Endometrium (tissue), 2 donors: ENCODE results near the gene WFIKKN2.

Source experiments
- FAIRE-seq: peaks from 2 replicates; lab custom pipeline; 2012; peaks lifted over from hg19 to GRCh38; lab: Jason Lieb, UNC
- donor health status: control.
- donor health status: control.

WFIKKN2 gene

DNA sequence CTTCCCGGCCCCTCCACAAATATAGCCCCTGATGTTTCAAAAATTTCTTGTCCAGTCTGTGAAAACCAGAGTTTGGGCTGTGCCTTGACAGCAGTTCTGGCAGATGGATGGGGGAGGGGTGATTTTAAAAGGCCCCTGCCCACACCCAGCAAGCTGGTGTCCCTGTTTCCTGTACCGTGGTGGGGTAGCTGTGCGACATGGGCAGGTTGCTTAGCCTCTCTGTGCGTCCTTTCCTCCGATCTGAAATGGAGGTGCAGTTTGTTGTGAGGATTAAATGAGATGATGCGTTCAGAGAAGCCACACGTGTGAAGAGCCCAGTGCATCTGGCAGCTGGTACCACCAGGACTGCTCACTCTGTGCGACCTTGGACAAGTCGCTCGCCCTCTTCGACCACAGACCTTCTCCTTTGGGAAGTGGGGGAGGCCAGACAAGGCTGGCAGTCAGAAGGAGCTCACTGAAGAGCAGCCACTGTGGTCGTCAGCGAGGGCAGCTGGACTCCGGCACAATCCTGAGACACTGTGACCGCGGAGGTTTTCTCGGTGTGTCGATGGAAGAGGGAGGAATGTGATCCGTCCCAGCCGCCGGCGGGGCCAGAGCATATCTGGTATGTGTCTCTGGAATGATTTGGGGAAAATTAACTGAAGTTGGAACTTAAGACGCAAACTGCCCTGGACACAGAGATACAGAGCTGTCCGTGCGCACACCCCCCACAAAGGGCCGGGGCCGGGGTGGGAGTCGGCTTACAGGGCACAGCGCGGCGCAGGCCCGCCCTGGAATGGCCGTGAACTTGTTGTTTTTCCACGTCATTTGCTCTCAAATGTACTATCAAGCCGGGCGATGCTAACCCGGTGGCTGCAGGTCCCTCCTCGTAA, 721 bp upstream of the WFIKKN2 start:
- FAIRE-seq = no peak

DNA sequence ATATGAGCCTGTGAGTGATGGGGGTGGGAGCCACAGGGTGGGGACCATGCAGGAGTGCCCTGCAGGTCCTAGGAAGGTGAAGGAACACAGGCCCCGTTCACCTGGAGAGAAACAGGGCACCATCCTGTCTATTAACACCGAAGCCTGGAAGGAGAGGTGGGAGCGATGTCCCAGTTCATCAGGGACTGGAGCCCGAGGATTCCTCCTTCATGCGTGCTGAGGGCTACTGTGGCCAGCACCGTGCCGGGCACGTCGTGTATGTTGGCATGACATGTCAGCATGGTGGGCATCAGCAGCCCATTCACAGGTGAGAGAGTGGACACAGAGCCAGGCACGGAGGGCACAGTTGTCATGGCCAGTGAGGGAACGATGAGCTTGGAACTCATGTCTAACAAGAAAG, 1.4 kb downstream of the WFIKKN2 start:
- FAIRE-seq = no peak

DNA sequence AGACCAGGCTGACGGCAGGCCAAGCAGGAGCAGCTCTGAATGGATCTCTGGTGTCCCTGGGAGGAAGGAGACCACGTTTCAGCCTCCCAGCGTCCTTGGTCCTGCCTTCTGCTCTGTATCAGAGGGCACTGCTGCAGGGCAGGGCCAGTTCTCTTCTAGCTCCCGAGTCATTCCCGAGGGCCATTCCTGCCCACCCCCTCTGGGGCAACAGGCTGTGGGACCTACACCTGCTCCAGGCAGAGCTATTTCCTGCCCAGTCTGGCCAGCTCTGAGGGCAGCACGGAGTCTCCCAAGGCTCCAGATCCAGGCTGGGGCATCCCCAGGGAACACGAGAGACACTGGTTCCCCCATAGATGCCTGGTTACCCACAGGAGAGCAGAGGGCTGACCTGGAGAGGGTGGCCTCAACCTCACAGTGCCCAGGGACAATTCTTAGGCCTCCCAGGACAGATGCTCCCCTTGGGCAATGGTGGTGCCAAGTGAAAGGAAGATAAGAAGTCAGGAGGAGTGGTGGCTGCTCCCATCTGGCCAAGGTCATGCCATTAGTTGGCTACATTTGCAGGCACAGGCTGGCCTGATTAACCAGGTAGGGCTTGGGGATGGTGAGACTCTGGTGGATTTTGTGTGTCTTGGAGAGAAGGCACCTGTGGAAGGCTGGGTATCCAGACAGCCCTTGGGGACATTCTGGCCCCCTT, 2.0 kb downstream of the WFIKKN2 start:
- no peak for FAIRE-seq

DNA sequence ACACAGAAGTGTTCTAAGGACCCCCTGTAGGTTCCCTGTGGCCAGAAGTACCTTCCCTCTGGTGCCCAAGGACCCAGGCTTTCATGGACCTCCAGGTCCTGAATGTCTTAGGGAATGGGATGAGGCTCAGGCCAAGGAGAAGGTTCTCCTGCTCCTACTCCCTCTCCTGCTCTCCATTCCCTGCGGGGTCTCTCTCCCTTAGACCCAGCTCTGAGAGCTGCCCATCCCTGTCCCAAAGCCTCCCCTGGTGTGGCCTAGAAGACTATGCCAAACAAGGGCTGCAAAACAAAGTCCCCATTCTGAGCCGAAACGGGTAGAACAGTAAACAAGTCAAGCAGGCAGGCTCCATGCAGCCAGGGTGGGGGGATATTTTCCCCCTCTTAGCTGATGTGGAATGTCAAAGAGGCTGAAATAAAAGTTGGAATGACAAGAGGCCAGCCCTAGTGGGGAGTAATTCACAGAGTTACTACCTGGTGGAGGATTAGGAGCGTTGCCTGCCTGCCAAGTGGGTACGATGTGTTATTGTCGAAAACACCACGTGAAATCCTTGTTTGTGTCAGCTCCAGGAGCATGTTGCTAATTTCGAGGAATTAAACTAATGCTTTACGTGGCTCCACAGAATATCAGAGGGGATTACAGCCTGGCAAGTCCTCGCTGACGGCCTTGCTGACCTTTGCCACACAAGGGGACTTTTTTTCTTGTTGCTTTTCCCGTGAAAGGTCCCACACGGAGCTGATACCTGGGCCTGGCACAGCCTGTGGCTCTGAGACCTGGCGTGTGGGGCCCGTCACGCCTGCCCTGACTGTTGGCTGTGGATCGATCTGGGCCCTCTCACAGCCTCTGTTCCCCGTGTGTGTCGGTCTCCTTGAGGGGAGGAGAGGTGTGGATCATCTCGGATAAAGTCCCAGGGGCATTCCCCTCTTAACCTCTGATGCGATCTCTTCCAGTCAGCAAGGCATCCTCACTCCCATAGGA, 2.9 kb downstream of the WFIKKN2 start:
- no peak for FAIRE-seq

DNA sequence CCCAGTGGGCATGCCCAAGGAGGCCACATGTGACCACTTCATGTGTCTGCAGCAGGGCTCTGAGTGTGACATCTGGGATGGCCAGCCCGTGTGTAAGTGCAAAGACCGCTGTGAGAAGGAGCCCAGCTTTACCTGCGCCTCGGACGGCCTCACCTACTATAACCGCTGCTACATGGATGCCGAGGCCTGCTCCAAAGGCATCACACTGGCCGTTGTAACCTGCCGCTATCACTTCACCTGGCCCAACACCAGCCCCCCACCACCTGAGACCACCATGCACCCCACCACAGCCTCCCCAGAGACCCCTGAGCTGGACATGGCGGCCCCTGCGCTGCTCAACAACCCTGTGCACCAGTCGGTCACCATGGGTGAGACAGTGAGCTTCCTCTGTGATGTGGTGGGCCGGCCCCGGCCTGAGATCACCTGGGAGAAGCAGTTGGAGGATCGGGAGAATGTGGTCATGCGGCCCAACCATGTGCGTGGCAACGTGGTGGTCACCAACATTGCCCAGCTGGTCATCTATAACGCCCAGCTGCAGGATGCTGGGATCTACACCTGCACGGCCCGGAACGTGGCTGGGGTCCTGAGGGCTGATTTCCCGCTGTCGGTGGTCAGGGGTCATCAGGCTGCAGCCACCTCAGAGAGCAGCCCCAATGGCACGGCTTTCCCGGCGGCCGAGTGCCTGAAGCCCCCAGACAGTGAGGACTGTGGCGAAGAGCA, 4.4 kb downstream of the WFIKKN2 start:
- no peak for FAIRE-seq

DNA sequence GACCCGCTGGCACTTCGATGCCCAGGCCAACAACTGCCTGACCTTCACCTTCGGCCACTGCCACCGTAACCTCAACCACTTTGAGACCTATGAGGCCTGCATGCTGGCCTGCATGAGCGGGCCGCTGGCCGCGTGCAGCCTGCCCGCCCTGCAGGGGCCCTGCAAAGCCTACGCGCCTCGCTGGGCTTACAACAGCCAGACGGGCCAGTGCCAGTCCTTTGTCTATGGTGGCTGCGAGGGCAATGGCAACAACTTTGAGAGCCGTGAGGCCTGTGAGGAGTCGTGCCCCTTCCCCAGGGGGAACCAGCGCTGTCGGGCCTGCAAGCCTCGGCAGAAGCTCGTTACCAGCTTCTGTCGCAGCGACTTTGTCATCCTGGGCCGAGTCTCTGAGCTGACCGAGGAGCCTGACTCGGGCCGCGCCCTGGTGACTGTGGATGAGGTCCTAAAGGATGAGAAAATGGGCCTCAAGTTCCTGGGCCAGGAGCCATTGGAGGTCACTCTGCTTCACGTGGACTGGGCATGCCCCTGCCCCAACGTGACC, 5.0 kb downstream of the WFIKKN2 start:
- FAIRE-seq = no peak

DNA sequence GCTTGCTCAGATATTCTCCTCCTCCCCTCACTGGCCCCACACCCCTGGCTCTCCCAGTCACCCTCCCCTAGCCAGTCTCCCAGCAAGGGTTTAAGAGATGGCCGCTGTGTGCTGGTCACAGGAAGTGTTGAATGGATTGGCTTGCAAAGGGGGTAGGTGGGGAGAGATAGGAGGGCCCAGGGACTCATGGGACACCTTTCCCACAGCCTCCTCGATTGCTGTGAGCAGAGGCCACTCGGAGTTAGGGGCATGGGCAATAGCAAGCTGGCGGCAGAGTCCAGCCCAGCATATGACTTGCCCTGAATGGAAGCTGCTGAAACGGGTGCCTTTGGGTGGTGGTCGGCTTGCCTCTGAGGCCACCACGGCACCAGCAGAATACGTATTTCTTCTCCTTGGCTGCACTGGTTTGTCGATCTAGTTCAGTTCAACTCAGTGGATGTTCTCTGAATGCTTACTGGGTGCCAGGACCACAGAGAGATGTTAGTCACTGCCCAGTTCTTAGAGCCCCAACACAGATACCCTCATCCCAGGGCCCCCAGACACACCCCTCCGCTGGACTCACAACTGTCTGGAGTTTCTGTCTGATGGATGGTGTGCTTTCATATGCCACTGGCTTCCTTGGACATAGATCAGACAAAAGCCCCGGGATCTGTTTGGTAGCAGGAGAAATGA, 6.0 kb downstream of the WFIKKN2 start:
- no peak for FAIRE-seq

DNA sequence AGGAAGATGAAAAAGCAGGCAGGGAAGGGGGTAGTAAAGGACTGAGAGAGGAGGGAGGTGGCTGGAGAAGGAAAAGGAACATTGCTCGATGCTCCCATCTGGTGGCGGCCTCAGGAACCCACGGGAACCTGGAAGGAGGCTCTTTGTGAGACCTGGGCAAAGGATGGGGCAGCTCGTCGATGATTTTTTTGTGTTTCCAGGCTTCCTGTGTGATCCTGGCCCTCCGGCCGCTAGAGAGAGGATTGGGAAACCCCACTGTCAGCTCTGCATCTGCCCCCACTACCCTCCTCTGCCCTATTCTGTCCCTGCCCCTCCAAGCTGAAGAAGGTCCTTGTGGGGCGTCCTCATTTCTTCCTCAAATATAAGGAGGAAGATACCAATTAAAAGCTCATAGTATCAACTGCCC, 6.6 kb downstream of the WFIKKN2 start:
- FAIRE-seq = no peak

DNA sequence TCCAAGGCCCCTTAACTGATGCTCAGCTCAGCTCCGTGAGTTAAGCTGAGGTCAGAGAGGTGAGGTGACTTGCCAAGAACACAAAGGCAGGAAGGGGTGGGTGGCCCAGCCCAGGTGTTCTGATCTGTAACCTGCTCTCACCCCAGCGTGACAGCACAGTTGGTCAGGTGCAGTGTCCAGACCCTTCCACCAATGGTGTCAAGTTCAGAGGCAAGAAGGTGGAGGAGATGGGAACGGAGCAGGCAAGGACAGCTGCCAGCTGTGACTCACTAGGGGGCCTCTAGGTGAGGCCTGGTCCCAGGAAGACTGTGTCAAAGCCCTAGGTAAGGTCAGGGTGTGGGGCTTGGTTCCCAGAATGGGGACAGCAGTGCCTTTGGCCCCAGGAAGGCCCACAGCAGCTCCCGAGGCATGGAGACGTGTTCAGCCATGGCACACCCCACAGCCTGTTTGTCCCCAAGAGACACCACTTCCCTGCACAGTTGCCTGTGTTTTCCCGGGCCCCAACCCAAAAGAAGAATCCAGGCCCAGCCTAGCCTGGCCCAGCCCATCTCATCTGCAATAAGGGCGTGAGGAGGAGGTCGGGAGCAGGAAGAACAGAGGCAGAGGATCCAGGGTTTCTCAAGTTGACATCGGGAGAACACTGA, 7.2 kb downstream of the WFIKKN2 start:
- no peak for FAIRE-seq

DNA sequence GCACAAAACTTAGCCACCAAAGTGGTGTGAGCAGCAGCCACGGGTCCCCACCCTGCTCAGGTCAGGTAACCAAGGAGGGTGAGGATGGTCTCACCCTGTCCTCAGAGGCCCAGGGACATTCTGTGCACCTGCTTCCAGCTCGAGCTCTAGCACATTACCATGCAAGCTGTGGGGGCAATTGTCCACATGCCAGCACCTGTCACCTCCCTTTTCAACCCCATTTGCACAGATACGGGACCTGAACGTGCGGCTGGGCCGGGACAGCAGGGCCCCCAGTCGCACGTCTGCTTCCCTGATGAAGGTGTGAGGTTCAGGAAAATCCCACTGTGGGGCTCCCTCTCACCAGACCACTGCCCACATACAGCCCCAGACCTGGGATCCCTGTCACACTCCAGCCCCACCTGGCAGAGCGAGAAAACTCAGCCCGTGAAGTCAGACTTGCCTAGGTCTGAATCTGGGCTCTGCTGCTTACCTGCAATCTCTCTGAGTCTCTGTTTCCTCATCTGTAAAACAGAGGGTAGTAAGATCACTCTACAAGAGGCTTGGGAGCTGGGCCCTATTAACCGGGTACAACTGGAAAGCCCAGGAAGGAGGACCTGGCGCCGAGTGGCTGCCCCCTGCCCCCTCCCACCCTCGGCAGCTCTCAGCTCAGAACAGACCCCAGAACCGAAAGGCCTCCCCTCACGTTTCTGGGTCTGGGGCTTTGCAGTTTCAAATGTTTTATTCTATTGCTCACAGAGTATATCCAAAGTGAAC, 7.9 kb downstream of the WFIKKN2 start:
- no peak for FAIRE-seq

DNA sequence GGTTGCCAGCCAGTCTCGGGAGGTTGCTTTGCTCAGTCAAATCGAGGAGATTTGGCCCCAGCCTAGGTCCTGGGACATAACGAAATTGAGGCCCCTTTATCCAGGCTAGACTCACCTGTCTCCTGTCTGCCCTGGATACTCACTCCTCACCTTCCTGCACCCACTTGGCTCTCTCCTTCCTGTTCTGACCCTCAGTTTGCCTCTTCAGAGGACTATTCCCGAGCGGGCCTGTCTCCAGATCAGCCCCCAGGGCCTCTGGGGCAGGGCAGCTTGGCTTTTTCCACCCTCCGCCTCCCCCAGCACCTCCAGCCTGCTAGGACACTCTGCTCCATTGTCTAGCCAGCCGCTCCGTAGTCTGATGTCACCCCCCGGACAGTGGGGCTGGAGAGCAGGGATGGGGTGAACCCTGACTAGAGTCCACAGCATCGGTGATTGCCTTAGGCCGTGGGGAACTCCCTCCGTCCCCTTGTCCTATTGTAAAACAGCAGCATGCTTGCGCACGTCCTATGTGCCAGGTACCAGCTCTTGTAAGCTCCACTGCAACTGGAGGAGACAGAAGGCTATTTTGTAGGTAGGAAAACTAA, 8.8 kb downstream of the WFIKKN2 start:
- no peak for FAIRE-seq

DNA sequence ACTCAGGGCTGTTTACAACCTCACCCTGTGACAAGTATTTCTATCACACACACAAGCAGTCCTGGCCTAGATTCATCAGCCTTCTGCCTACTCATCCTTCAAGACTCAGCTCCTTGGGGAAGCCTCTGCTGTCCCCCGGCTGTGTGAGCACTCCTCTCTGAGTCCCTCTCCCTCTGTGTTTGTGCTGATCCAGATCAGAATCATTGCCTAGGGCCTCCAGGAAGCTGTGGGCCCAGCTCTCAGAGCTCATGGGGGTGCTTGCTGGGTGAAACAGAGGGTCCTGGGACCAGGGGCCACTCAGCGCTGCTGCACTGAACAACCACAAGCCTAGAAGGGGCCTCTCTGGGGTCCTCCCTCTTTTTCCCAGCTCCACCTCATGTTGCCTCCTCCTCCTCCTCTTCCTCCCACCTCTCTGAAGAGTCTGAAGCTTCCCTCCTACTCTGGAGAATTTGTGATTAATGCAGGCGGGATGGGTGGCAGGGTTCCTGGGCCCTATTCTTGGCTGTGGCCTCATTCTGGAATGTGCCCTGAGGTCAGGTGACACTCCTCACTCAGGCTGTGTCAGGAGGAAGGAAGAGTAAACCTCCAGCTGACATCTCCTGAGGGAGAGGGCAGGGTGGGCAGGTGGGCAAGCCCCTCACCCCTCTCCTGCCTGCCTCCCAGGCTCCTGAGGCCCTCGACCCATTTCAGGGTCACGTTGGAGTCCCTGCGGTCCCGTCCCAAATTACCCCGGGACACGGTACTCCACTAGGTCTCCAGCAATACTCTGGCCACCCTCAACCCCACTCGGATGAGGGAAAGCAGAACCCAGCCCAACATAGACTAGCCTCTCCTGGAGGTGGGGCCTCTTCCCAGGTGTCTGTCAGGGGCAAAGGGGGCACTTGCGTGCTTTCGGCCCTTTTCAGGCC, 10.1 kb downstream of the WFIKKN2 start:
- no peak for FAIRE-seq

DNA sequence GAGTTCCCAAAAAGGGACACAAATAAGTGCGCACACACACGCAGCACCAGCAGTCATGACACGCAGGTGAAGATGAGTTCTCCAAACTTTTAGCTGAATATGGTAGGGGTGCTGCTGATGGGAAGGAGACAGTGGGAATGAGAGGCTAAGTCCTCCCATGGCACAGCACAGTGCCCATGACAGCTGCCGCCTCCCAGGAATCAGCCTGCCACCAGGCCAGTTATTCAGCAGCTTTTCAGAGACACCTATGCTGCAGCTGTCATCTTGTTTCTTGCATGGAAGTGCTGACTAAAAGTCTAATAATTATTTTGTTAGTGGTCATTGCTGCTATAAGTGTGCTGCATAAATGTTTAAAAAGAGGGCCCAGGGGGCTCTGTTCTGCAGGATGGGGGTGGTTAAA, 12.2 kb downstream of the WFIKKN2 start:
- no peak for FAIRE-seq

DNA sequence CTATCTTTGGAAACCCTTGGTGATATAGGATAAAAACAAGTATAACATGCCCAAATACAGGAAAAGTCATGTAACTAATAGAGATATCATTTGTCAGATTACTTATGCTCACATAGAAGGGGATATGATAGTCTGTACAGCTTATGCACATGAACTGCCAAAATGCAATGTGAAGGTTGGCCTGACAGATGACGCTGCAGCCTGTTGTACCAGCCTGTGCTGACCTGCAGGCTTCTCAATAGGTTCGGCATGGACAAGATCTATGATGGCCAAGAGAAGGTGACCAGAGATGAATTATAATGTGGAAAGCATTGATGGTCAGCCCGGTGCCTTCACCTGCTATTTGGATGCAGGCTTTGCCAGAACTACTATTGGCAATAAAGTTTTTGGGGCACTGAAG, 12.7 kb downstream of the WFIKKN2 start:
- FAIRE-seq = no peak

DNA sequence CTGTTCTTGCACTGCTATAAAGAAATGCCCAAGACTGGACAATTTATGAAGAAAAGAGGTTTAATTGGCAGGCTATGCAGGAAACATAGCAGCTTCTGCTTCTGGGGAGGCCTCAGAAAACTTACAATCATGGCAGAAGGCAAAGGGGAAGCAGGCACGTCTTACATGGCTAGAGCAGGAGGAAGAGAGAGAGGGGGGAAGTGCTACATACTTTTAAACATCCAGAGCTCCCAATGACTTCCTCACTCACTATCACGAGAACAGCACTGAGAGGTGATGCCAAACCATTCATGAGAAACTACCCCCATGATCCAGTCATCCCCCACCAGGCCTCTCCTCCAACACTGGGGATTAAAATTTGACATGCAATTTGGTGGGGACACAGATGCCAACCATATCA, 13.3 kb downstream of the WFIKKN2 start:
- FAIRE-seq = no peak

DNA sequence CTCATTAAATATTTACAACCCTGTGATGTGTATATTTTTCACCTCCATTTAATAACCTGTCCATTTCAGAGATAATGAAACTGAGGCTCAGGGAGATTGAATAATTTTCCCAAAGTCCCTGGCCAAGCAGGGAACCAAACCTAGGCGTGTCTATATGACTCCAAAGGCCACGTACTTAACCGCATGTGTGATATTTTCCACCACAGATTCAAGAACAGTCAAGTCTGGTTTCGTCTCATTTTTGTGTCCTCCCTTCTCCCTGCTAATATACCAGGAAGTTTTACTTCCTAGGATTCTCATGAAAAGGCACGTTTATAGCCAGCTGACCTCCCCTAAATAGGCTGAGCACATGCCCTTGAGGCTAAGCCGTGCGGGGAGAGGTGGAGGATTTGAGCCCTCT, 15.3 kb downstream of the WFIKKN2 start:
- no peak for FAIRE-seq

DNA sequence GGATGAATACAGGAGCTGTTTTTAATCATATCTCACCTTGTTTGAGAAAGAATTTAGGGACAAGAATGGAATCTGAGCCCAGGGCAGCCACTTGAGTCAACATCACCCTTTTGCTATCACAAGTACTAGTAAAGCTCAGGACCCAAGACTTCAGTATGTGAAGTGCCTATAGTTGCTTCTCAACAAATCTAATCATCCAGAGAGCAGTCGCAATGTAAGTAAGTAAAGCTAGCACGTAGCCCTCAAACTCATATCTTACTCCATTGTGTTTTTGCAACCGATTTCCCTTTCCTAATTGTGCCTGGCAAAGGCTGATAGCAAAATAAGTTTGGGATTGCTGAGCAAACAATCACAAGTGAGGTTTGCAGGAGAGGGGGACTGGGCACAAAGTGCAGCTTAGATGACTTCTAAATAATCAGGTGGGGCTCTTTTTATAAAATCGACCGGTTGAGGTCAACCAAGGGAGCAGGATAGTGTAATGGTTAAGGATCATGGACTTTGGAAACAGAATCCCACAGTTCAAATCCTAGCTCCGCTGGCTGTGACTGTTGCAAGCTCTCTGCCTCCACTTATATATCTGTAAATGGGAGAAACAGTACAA, 17.7 kb downstream of the WFIKKN2 start:
- FAIRE-seq = no peak

DNA sequence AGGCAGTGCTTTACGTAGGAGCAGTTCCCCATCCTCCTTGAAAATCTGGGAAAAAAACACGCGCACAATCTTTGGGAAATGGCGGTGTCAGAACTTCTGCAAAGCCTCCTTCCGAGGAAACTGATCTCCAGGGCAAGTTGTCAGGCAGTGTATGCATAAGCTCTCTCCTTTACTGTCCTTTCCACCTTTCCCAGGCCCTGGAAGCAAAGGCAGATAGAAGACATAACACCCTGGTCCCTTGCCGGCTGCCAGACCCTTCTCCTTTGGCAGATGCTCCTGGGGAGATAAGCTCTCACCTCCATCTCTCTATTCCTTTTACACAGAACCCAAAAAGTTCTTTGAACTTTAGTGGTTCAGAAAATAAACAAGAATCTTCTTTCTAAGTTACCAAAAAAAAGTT, 18.4 kb downstream of the WFIKKN2 start:
- no peak for FAIRE-seq
